Measurements from ENCODE around the gene LRRC8D.

The LRRC8D gene

DNA sequence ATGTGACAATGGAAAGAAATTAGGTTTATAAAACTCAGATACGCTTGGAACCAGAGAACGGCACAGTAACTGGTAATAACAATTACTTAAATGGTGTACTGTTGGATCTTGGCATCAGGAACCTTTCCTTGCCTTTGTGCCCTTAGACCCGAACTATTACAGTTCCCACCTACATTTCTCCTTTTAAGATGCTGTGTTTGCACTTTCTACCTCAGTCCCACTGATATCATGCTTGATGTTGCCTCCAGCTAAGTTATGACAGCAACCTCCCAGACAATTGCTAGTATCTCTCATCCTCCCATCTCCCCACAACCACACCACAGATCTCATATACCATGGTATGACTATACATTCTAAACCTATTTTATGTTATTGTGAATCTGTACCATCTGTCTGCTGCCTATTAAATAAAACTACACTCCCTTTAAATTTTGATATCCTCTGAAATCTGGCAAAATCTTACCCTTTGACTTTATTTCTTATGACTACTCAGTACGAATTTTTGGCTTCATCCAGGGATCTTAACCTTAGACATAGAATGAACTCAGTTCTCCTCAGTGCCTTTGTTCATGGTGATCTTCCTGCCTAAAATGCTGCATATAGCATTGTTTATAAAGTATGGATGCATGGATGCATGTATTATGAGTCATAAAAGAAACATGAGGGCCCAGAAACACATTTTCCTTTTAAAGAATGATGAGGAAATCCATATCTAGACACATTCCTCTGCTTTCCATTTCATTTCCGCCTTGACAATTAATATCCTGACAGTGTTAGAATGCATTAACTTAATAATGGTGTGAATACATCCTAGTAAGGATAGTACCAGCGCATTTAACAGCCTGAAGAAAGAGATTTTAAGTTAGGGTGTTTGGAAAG is 64.1 kb downstream of the LRRC8D start:
- TF ChIP-seq, protein P1, sequence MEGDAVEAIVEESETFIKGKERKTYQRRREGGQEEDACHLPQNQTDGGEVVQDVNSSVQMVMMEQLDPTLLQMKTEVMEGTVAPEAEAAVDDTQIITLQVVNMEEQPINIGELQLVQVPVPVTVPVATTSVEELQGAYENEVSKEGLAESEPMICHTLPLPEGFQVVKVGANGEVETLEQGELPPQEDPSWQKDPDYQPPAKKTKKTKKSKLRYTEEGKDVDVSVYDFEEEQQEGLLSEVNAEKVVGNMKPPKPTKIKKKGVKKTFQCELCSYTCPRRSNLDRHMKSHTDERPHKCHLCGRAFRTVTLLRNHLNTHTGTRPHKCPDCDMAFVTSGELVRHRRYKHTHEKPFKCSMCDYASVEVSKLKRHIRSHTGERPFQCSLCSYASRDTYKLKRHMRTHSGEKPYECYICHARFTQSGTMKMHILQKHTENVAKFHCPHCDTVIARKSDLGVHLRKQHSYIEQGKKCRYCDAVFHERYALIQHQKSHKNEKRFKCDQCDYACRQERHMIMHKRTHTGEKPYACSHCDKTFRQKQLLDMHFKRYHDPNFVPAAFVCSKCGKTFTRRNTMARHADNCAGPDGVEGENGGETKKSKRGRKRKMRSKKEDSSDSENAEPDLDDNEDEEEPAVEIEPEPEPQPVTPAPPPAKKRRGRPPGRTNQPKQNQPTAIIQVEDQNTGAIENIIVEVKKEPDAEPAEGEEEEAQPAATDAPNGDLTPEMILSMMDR (conservative IDR thresholded peaks at IDR 0.05): no peak
- no peak overlapping the region for H3K27ac ChIP-seq

DNA sequence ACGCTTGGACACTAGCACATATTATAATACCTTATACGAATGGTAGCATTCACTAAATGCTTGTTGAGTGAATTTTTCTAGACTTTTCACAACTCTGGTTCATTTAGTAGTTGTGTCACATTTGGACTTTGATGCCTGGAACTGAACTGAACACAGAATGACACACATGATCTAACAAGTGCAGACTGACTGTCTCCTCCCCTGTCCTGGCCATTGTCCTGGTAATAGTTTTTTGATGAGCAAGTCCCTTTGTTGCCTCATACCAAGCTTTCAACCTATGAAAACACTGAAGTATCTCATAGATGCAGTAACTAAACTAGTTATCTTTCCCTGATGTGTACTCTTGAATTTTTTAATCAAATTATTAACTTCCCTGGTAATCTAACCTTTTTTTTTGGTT is 66.4 kb downstream of the LRRC8D start:
- no peak overlapping the region for H3K27ac ChIP-seq
- TF ChIP-seq, protein P1 (conservative IDR thresholded peaks at IDR 0.05): no peak

DNA sequence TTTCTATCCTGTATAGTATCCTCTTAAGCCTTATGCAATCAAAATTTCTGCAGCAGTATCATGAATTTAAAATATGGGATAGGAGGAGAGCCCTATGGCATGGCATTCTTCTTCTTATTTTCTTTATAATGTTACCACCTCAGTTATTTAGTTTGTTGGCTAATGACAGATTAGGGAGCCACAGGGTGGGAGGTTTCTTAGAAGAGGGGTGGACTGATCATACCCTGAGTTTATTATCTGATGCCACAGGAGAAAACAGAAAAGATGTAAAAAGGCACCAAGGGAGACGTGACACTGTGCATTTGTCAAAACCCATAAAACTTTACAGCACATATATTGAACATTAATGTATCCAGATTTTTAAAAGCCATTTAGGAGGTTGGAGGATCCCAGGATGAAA is 66.9 kb downstream of the LRRC8D start:
- TF ChIP-seq, protein P1 (conservative IDR thresholded peaks at IDR 0.05): no peak
- H3K27ac ChIP-seq: no peak overlapping the region

DNA sequence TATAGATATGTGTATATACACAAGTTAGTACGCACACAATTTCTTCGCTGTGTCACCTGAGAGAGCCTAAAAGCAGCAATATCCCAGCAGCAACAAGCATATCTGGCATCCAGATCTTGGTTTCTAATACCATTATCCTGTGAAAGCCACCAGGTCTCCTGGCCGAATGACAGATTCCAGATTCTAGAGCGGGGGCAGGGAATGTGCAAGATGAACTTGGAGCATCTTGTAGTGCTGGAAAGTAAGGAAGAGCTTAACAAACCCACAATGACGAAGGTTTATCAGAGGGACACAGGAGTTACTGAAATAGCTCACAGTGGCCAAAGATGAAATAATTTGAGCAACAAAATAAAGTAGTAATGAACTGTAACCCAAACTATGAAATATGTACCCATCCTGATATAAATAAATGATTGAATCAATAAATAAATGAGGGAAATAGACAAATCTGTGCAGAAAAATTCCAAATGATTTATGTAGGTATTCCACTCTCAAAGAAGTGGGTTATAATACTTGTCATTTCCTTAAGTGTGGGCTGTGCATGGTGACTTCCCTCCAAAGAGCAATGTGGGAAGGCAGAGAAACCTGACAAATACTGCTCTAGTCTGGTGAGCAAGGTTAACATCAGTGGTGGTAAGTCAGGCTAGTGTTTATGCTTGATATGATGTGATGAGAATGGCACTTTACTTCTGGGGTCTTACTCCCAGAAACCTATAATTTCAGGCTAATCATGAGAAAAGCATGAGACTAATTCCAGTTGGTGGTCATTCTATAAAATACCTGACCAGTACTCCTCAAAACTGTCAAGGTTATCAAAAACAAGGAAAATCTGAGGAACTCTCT is 67.9 kb downstream of the LRRC8D start:
- H3K27ac ChIP-seq: no peak overlapping the region
- TF ChIP-seq, protein P1 (conservative IDR thresholded peaks at IDR 0.05): no peak

DNA sequence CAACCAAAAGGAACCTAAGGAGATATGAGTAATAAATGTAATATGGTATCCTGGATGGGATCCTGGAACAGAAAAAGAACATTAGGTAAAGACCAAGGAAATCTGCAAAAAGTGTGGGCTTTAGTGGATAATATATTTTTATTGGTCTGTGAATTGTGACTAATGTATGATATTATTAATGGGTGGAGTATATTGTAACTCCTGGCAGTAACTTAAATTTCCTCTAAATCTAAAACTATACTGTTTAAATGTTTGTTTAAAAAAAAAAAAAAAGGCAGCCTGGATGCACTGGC is 68.4 kb downstream of the LRRC8D start:
- H3K27ac ChIP-seq: no peak overlapping the region

DNA sequence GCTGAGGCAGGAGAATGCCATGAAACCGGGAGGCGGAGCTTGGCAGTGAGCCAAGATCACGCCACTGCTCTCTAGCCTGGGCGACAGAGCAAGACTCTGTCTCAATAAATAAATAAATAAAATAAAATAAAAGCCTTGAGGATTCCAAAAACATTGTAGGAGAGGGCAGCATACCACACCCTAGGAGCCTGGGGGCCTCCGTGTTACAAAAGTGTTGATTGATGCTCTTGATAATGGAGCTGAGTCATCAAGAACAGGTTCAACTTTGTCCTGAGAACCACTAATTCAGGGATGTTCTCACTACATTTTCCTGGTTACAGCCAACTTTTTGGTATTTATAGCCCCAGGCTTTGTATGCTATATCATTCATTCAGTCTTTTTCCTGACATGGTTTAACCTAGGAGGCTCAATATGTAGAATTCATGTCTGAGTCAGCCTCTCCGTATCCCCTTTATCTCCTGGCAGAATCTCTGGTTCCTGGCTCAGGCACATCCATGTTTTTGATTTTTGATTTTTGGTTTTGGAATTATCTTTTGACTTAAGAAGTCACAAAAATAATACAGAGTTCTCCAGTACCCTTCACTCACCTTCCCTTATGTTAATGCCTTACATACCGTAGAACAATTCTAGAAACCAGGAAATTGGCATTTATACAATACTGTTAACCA is 69.4 kb downstream of the LRRC8D start:
- no peak overlapping the region for H3K27ac ChIP-seq
- TF ChIP-seq, protein P1 (conservative IDR thresholded peaks at IDR 0.05): no peak

More for the DNA sequence above, 68.4 kb downstream of the LRRC8D start:
- TF ChIP-seq, protein P1 (conservative IDR thresholded peaks at IDR 0.05): no peak

DNA sequence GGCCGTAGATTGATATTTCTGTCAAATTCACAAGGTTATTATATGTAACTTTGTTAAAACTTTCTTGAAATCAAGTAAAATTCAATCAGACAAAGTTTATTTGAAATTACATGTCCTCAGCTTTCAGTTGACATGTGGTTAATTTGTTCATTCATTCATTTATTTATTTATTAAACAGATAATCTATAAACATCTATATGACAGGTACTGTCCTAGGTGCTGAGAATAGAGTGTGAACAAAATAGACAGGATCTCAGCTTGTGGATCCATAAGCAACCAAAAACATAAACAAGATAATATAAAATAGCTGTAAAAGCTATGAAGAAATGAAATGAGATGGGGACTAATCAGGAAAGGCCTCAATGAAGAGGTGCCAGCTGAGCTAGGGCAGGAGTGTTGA is 72.0 kb downstream of the LRRC8D start:
- TF ChIP-seq, protein P1 (conservative IDR thresholded peaks at IDR 0.05): no peak
- no peak overlapping the region for H3K27ac ChIP-seq
